Metanephros (tissue), 1 donor: ENCODE data around the gene CAP1. TPM values are rescaled to one million over a fixed set of nuclear protein-coding genes. Genes with fewer than 3 reads are reported as not detected.

Source experiments
- total RNA-seq: library from RNA; depleted of rRNA; stranded (reverse); fragments of >200 nt; gene quantifications from one replicate; pipeline ENCODE4 v1.2.3, GENCODE V29; 2014

Gene CAP1, protein sequence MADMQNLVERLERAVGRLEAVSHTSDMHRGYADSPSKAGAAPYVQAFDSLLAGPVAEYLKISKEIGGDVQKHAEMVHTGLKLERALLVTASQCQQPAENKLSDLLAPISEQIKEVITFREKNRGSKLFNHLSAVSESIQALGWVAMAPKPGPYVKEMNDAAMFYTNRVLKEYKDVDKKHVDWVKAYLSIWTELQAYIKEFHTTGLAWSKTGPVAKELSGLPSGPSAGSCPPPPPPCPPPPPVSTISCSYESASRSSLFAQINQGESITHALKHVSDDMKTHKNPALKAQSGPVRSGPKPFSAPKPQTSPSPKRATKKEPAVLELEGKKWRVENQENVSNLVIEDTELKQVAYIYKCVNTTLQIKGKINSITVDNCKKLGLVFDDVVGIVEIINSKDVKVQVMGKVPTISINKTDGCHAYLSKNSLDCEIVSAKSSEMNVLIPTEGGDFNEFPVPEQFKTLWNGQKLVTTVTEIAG
- total RNA-seq, result 120 TPM

DNA sequence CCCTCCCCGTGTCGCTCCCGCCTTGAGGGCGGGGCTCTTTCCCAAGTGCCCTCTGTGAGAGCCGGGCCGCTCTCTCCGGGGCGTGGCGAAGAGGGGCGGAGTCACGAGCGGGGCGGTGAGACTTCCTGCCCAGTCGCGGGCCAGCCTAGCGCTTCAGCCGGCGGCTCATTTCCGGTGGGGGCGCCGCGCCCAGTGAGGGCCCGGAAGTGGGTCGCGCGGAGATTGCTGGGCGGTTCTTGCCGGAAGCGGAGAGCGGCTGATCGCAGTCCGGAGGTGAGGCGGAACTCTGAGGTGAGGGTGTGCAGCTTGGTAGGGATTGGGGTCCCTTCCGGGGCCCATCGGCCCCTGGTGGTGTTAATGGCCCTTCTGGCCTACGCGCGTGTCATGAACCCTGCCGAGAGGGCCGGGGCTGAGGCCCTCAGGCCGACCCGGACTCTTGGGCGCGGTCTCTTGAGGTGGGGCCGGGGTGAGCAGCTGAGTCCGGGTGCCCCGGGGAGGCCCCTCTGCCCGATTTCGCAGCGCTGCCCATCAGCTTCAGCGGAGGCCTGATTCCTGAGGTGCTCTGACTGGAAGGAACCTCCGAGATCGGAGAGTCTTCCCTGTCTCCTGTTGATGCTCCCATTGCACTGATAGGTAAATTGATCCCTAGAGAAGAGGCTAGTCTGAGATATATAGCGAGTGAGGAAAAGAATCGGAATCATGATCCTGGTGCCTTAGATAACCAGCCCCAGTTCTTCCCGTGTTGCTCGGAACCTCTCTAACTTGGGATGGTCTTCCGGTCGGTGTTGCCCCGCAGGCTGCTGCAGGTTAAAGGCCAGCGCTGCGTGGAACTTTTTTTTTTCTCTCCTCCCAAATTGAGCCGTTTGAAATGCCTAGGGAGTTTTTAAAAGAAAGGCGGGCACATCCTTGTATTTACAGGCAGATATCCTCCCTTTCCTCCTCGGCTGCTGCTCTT is at the start of gene CAP1:
CAP1 (plus strand) TSS at position 219 of the 955 bp plus-strand sequence. CDS start 18,618 bp downstream, outside the sequence.

DNA sequence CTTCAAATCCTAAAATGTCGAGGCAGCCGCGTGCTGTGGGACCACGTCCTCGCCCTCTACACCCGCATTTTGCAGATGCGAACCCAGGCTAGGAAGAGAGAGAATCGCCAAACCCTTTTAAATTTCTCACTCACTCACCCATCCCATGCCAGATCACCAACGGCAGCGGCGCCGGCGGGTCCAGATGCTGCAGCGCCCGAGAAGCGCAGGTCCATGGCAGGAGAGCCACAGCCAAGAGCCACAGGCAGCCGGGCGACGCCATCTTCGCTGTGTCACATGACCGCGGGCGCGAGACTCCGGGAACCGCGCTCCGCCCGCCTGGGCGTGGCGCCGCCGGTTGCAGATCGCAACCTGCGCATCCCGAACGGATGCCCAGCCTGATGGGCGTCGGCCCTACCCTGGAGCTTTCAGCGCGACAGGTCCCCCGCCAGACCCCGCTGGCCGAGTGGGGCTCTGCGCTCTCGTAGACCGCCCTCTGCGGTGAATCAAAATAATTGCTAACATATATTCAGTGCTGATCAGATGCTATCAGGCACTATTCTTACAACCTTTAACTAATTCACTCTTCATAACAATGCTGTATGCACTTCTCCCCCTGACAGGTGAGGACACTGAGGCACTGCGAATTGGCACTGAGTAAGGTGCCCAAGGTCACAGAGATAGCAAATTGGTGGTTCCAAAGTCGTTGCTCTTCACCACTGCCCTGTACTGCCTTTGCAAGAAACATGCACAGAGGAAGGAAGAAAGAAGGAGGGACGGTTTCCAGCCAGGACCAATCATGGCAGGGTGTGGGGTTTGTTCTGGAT is 56.7 kb downstream of the CAP1 start, which contains the start of gene PPT1:
PPT1 (minus strand) TSS at position 276 of the 806 bp plus-strand sequence; CDS start at position 262, 14 bp downstream.

Other genes starting within 250 kb of the CAP1 start
- 35.0 TPM for gene TRIT1, start 157.2 kb upstream of the CAP1 start, total RNA-seq
- gene MYCL, start 138.8 kb upstream of the CAP1 start, total RNA-seq, result 10.7 TPM
- gene MFSD2A, start 85.6 kb upstream of the CAP1 start, total RNA-seq, result 4.4 TPM
- 61.5 TPM for gene PPT1, start 56.5 kb downstream of the CAP1 start, total RNA-seq
- gene RLF, start 120.7 kb downstream of the CAP1 start, total RNA-seq, result 33.2 TPM
- not detected for gene TMCO2, start 207.2 kb downstream of the CAP1 start, total RNA-seq
- 38.1 TPM for gene ZMPSTE24, start 217.5 kb downstream of the CAP1 start, total RNA-seq